Retina (tissue), 1 donor: ENCODE data around the gene SLC8A1.

ENCODE experiments used
- DNase-seq: peaks from one replicate; pipeline ENCODE4 v3.0.0-alpha.2; 2016

SLC8A1 gene

DNA sequence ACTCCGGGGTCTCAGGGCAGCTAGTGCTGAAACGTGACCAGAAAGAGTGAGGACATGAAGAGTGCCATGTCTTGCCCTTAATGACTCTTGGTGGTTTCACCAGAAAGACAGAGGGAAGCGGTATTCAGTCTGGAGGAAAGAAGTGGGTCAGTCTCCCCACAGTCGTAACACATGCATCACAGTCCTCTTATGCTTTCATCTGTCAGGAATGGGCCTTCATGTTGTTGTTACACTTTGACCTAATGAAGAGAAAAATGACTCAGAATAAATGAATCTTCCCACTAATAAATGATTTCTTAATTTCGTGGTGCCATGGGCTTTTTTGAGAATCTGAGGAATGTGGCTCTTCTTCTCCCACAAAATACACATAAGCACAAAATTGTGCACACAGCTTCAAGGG is 103.2 kb downstream of the SLC8A1 start:
- no peak for DNase-seq

DNA sequence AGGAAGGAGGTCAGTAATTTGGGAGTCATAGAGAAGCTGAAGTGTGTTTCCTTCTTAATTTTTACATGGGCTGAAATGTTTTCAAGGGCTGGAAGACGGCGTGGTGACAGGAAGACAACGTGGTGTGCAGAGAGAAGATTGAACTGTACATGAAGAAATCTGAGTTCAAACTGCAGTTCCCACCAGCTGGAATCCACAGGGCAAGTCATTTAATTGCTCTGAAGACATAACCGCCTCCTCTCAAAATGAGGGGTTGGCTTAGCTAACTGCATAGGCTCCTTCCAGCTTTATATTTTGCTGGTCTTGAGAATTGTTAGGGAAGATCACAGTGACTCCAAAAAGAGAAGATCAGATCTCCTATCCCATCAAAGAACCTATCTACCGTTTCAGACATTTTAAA is 103.9 kb downstream of the SLC8A1 start:
- no peak for DNase-seq

- DNase-seq, result no peak
These were observed 105.1 kb downstream of the SLC8A1 start for GRCh38 chr2:40346535-40347354.

DNA sequence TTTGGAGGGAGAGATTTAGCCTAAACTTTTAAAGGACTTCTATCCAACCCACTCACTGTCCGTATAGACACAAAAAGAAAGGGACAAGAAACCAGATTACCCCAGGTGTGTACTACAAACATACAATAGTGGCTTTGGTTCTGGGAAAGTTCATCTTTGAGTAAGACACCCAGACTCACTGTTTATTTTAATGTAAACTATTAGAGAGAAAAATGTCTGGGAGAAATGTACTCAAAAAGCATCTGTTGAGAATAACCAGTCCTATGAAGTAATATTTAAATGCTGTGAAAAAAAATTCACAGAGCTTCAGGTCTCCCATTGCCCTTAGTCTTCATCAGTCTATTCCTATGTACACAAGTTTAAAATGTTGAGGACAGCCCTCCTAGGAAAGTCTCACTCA is 107.5 kb downstream of the SLC8A1 start:
- DNase-seq, result no peak

DNA sequence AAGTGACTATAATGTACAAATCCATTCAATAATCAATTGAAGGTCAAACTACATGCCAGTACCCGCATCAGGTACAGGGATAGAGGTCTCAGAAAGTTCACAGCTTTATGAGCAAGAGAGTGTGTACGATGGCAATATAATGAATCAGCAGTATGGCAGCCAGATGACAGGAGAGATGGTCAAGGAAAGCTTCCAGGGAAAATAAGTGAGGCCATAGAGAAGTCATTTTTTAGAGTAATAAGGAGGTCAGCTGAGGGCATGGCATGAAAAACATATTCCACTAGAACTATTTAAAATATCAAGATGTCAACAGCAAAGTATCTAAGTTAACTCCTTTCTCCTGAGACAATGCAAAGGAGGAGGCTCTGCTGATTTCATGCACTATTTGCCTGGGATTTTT is 108.0 kb downstream of the SLC8A1 start:
- DNase-seq, result no peak

GRCh38 chr2:40341198-40341597 is 110.7 kb downstream of the SLC8A1 start:
- DNase-seq, result no peak

DNA sequence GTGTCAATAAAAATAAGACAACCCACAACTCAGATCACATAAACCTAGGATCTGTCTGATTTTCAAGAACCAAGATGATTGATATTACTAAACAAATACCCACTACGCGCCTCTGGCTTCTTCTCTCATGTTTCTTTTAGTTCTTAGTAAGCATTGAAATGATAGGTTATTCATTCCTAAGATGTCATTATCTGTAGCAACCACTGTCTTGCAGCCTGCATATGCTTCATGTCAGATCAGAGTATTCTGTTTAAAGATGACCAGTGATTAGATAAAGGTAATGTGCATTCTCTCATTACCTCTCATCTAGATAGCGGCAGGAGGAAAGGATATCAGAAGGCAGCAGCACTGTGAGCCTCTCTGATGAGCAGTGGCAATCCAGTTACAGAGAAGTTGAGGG is 112.9 kb downstream of the SLC8A1 start:
- DNase-seq, result no peak

- no peak for DNase-seq
These were observed 119.6 kb downstream of the SLC8A1 start for GRCh38 chr2:40332191-40332826.

DNA sequence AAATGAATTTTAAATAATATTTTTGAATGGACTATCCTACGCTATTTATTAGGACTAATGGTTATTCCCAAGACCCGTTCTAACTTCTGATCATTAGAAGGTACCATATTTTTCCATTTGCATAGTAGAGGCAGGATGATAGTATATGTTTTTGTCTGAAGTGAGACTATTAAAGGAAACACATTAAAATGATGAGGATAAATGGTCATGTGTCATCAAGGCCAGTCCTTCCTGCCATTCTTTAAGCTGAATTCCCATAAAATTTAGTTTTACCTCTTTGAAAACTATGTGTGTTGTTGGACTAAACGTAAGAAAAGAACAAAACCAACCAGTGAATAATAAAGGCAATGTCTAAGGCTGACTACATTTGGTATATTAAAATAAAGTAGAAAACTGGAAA is 121.8 kb downstream of the SLC8A1 start:
- DNase-seq, result no peak

DNA sequence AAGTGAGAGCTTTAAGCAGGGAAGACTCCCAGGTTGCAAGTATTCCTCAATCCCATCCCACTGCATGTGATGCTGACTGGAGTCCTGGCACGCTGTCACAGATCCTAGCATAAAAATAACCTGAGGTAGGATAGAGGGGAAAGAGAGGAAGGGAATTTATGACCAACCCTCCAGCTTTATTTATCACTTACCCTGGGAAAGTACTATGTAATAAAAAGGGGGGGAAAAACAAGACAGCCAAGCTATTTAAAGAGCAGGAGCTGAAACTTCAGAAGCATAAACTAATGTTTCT is 122.2 kb downstream of the SLC8A1 start:
- no peak for DNase-seq

GRCh38 chr2:40325116-40325515 is 126.8 kb downstream of the SLC8A1 start:
- DNase-seq, result no peak

GRCh38 chr2:40324656-40325055 is 127.2 kb downstream of the SLC8A1 start:
- no peak for DNase-seq

DNA sequence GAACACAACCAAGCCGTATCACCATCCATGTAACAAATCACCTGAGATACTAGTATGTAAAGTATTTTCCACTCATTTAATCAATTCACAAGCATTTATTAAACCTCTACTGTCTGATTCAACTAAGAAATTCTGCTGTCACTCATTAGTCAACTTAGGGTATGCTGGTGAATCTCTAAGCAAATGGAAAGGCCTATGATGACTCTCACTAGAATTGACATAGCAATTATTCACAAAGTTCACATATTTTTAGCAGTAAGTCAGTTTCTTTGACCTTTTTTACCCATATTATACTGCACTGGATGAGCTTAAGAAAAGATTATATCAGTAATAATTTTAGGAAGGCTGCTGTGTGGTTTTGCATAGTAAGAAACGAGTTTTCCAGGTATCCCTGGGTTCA is 130.1 kb downstream of the SLC8A1 start:
- DNase-seq, result no peak

DNA sequence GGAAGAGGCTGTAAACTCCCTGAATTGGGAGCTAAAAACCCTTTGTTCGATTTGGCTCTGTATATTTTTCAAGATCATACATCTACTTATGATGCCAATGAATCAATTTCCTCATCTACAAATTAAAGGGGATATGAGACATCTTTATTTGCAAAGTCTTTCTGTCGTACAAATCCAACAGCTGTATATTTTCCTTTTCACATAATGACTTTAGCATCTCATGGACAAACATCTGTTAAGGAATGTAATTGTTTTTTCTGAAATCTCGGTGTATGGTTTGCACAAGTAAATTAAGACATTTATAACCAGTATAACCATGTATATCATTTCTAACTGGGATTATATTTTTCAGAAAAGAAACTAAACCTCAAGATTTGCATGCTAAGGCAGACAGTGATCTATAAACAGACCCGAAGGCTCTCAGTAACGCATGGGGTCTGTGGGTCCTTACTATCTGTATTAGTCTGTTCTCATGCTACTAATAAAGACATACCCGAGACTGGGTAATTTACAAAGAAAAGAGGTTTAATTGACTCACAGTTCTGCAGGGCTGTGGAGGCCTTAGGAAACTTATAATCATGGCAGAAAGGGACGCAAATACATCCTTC is 130.8 kb downstream of the SLC8A1 start:
- no peak for DNase-seq

GRCh38 chr2:40318921-40319320 is 133.0 kb downstream of the SLC8A1 start:
- DNase-seq, result no peak

DNA sequence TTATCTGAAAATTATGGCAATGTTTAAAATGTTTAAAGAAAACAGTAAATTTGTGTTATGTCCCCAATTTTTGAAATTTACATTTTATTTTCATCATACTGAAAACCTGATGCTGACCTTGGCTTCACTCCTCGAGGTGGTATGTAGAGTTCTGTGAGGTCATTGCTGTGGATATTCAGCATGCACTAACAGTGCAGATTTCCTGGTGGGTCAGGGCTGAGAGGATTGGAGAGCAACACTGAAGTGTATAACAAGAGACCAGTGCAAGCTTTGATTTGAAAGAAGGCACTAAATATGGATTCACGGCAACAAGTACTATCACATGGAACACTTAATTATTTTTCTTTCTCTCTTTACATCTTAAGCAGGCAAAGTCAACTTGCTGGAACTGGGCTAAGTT is 134.1 kb downstream of the SLC8A1 start:
- no peak for DNase-seq

- DNase-seq, result no peak
These were observed 134.8 kb downstream of the SLC8A1 start for GRCh38 chr2:40317046-40317445.

DNA sequence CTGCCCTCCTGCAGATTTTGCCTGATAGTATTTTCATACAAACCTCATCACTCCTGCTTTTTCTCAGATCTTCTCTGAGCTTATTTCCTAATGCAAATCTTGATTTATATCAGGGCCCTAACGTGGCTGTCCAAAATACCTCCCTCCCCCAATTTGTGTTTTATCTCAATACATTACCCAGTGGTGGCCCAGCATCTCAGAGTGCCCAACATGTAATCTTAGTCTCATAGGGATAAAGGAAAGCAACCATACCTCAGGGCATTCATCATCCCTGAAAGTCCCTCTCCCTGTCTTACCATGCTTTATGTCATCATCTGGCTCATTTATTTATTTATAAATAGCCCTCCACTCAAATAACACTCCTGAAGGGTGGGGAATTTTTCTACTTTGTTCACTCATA is 135.3 kb downstream of the SLC8A1 start:
- no peak for DNase-seq

DNA sequence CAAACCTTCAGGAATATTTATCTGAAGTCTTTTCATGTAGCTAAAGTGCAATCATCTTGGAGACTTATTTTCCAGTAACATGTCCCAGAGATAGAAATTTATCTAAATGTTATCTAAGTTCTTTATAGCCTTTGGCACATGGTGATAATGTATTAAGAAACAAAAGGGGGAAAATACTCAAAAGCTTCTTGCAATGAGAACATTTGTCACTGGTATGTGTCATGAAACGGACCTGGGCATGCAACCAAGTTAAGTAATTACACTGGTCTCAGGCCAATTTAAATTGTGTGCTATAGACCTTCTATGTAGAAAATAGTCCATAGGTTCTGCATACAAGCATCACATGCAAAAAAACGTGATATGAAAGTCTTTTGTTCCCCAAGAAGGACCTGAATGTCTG is 136.2 kb downstream of the SLC8A1 start:
- DNase-seq, result no peak

- no peak for DNase-seq
These were observed 140.9 kb downstream of the SLC8A1 start for GRCh38 chr2:40311026-40311425.

DNA sequence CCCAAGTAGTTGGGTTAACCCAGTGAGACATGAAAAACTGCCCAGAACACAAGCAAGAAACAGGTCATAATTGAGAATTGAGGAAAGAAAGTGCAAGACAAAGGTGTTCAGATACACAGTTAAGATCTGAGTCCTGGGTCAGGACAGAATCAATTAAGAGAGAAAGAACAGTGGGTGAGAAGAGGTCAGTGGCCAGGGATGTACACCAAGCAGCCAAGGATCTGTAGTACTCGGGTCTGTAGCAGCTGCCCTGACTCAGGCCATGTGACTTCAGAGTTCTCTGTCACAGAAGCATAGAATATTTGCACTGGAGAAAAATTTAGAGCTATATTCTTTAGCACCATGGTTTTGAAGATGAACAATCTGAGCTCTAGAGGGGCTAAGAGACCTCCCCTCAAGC is 141.6 kb downstream of the SLC8A1 start:
- no peak for DNase-seq

DNA sequence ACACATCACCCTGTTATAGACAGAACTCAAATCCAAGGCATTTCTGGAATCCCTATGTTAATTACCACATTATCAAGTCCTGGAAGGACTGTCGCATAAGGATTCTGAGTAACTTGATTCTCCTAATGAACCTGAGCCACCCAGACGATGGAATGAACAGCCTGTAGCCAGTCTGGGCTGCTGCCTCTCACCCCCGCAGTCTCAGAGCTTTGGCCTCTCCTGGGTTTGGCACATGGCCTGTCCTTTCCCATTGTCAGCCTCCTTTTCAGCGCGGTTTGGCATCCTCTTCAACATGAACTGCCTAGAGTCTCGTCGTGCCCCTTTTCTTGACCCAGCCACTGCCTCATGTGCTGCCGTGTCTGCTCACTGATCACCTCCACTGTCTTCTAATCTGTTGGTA is 147.6 kb downstream of the SLC8A1 start:
- DNase-seq, result no peak

- DNase-seq, result no peak
These were observed 148.1 kb downstream of the SLC8A1 start for GRCh38 chr2:40303746-40304145.

DNA sequence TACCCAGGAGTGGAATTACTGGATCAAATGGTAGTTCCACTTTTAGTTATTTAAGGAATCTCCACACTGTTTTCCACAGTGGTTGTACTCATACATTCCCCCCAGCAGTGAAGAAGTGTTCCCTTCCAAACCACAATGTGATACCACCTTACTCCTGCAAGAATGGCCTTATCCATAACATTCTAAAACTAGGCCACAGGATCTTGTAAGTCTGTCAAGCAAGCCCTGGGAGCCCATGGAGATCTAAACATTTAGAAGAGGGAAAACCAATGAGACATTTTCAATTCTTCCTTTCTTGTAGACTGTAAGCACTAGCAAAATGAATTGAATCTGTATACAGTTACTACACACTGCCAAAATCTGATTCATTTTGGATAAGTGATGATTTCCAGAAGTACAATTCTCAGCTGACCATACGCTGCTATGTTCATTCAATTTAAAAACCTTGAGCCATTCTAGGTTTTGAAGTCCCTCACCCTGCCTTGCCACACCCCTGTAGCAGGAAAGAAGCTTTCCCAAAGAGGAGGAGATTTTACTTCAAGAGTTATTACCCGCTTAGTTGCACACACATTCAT is 149.1 kb downstream of the SLC8A1 start:
- no peak for DNase-seq
